Neuronal stem cell (in vitro differentiated cells): ENCODE data around the gene CAMK1D.

Experiments
- DNase-seq: peaks from one replicate; pipeline ENCODE4 v3.0.0-alpha.2; 2013; ENCODE audit warnings: low spot score
- H2AFZ ChIP-seq: one replicate; pipeline ENCODE4 v1.6.1; 2013; ENCODE audit warnings: mild to moderate bottlenecking, low read length, inconsistent platforms
- H2AK5ac ChIP-seq: 2 replicates; pipeline ENCODE4 v1.6.1; 2013; ENCODE audit warnings: low read depth, mild to moderate bottlenecking, inconsistent platforms, low read length, moderate library complexity, mixed read lengths
- H2BK120ac ChIP-seq: 2 replicates; pipeline ENCODE4 v1.6.1; 2013; ENCODE audit warnings: low read depth, mild to moderate bottlenecking, inconsistent platforms, low read length, moderate library complexity, mixed read lengths
- H2BK12ac ChIP-seq: one replicate; pipeline ENCODE4 v1.6.1; 2013; ENCODE audit warnings: low read length, inconsistent platforms
- H2BK15ac ChIP-seq: 2 replicates; pipeline ENCODE4 v1.6.1; 2013; ENCODE audit warnings: mild to moderate bottlenecking, low read length, inconsistent platforms, mixed read lengths
- H2BK5ac ChIP-seq: one replicate; pipeline ENCODE4 v1.6.1; 2013; ENCODE audit warnings: inconsistent platforms, mild to moderate bottlenecking, low read length, moderate library complexity
- H3K14ac ChIP-seq: one replicate; pipeline ENCODE4 v1.6.1; 2013; ENCODE audit warnings: low read length, inconsistent platforms
- H3K18ac ChIP-seq: 2 replicates; pipeline ENCODE4 v1.6.1; 2013; ENCODE audit warnings: low read length, inconsistent platforms
- H3K23ac ChIP-seq: 2 replicates; pipeline ENCODE4 v1.6.1; 2013; ENCODE audit warnings: low read depth, mild to moderate bottlenecking, mixed read lengths, low read length, inconsistent platforms; ENCODE audit not compliant: poor library complexity
- H3K27ac ChIP-seq: replicated peaks from 3 replicates; pipeline ENCODE4 v1.5.1; 2013; ENCODE audit warnings: low read length, inconsistent platforms
- H3K27me3 ChIP-seq, 3 experiments: 2 replicates each; pipeline ENCODE4 v1.6.1; 2013; ENCODE audit warnings: low read length in 3 of 3, mild to moderate bottlenecking in 2 of 3, inconsistent platforms in 1 of 3, low read depth in 1 of 3, mixed read lengths in 1 of 3, moderate library complexity in 1 of 3; ENCODE audit not compliant: control insufficient read depth in 3 of 3, insufficient read depth in 3 of 3
- H3K36me3 ChIP-seq, 2 donors: replicated peaks in 1 of 2; 2 replicates each; pipeline ENCODE4 v1.6.1; 2013; ENCODE audit warnings: low read length in 2 of 2; ENCODE audit not compliant: control insufficient read depth in 2 of 2, insufficient read depth in 2 of 2
- H3K4ac ChIP-seq: 2 replicates; pipeline ENCODE4 v1.6.1; 2013; ENCODE audit warnings: inconsistent platforms, mild to moderate bottlenecking, low read length, moderate library complexity
- H3K4me1 ChIP-seq, 2 donors: 1 replicate in 1 of 2; 2 replicates in 1 of 2; pipeline ENCODE4 v1.6.1; 2013; ENCODE audit warnings: low read length in 2 of 2, low read depth in 1 of 2; ENCODE audit not compliant: control insufficient read depth in 2 of 2, insufficient read depth in 1 of 2
- H3K4me2 ChIP-seq: one replicate; pipeline ENCODE4 v1.6.1; 2013; ENCODE audit warnings: mild to moderate bottlenecking, low read length, inconsistent platforms; ENCODE audit not compliant: insufficient read depth, poor library complexity, severe bottlenecking
- H3K4me3 ChIP-seq, 2 donors: 2 replicates each; pipeline ENCODE4 v1.5.1; 2013; ENCODE audit warnings: low read length in 2 of 2, mild to moderate bottlenecking in 2 of 2, inconsistent platforms in 1 of 2, moderate library complexity in 1 of 2
- H3K79me1 ChIP-seq: one replicate; pipeline ENCODE4 v1.6.1; 2013; ENCODE audit warnings: low read depth, mild to moderate bottlenecking, inconsistent platforms, low read length, moderate library complexity
- H3K9ac ChIP-seq: one replicate; pipeline ENCODE4 v1.6.1; 2013; ENCODE audit warnings: mild to moderate bottlenecking, low read depth, low read length, inconsistent platforms; ENCODE audit not compliant: poor library complexity
- H3K9me3 ChIP-seq, 2 donors: replicated peaks in 1 of 2; 2 replicates each; pipeline versions ENCODE3 to v1.6.1; 2013; ENCODE audit warnings: low read length in 2 of 2, mild to moderate bottlenecking in 2 of 2, inconsistent platforms in 1 of 2, low read depth in 1 of 2, mixed read lengths in 1 of 2, moderate library complexity in 1 of 2; ENCODE audit not compliant: control insufficient read depth in 2 of 2, insufficient read depth in 1 of 2
- H4K8ac ChIP-seq: one replicate; pipeline ENCODE4 v1.6.1; 2013; ENCODE audit warnings: low read depth, mild to moderate bottlenecking, inconsistent platforms, low read length, moderate library complexity
- H4K91ac ChIP-seq: one replicate; pipeline ENCODE4 v1.6.1; 2013; ENCODE audit warnings: low read length, low read depth, mild to moderate bottlenecking, inconsistent platforms; ENCODE audit not compliant: poor library complexity
- WGBS, 2 donors: extraction: QIAGEN DNeasy Blood & Tissue Kit; methylation state at CpG; one replicate each; pipeline ENCODE4 v1.1.7; 2013; ENCODE audit warnings: missing lambda C conversion rate in 2 of 2, mixed read lengths in 1 of 2; ENCODE audit not compliant: insufficient read length in 2 of 2, insufficient replicate concordance in 1 of 2; ENCODE audit errors: extremely low coverage in 2 of 2; 5-methylcytosine and 5-hydroxymethylcytosine counted together

CAMK1D gene

DNA sequence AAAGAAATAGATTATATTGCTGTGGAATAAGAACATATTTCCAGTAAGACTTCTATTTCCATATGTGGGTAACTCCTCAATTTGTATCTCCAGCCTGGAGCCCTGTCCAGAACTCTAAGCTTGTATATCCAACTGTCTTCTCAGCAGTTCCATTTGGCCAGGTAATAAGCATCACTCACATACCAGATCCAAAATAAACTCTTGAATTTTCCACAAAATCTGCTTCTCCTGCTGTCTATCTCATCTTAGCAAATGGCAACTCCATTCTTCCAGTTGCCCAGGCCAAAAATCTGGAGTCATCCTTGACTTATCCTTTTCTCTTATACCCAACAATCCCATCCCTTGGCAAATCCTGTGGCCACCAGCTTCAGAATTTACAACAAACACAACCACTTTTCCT lies 325.8 kb downstream of the CAMK1D start:
- no peak overlapping the region for H2BK15ac ChIP-seq
- no peak overlapping the region for H2BK120ac ChIP-seq
- H3K79me1 ChIP-seq: no peaks in the 10 kb centered on the region
- no peaks in the 10 kb centered on the region for H3K27me3 ChIP-seq
- H3K23ac ChIP-seq: no peak overlapping the region
- H3K18ac ChIP-seq: no peak overlapping the region
- no peak overlapping the region for H3K4me2 ChIP-seq
- no peak overlapping the region for H4K91ac ChIP-seq
- no peak overlapping the region for H3K4ac ChIP-seq
- no peak overlapping the region for H3K9ac ChIP-seq
- no peak overlapping the region for H2BK12ac ChIP-seq
- no peak overlapping the region for H3K4me3 ChIP-seq
- no peak overlapping the region for H2AFZ ChIP-seq
- peaks cover 0 to 2% of the 10 kb centered on the region in 2 donors for H3K4me1 ChIP-seq
- no peak for DNase-seq
- no peaks in the 10 kb centered on the region for H3K9me3 ChIP-seq
- H3K27ac ChIP-seq: no peak overlapping the region
- no peaks in the 10 kb centered on the region for H3K36me3 ChIP-seq
- no peak overlapping the region for H3K14ac ChIP-seq
- no peak overlapping the region for H4K8ac ChIP-seq
- no peak overlapping the region for H2AK5ac ChIP-seq
- no peak overlapping the region for H2BK5ac ChIP-seq

- no peak overlapping the region for H2BK12ac ChIP-seq
- H3K9ac ChIP-seq: no peak overlapping the region
- no peak overlapping the region for H2BK15ac ChIP-seq
- H3K27me3 ChIP-seq: no peaks in the 10 kb centered on the region
- H3K14ac ChIP-seq: no peak overlapping the region
- H3K36me3 ChIP-seq: no peaks in the 10 kb centered on the region
- H3K4me1 ChIP-seq: peaks cover 2% of the 10 kb centered on the region in 2 donors
- peaks cover 0 to 2% of the 10 kb centered on the region in 2 donors for H3K9me3 ChIP-seq
- no peak overlapping the region for H3K27ac ChIP-seq
- no peaks in the 10 kb centered on the region for H3K79me1 ChIP-seq
- no peak overlapping the region for H3K4me2 ChIP-seq
- H2BK120ac ChIP-seq: no peak overlapping the region
- no peak overlapping the region for H4K91ac ChIP-seq
- WGBS, 2 donors: no CpG with 5 or more reads among the region's 6 CpGs
- no peak for DNase-seq
- H2BK5ac ChIP-seq: no peak overlapping the region
- H3K23ac ChIP-seq: no peak overlapping the region
- H3K4me3 ChIP-seq: no peak overlapping the region
- no peak overlapping the region for H4K8ac ChIP-seq
- no peak overlapping the region for H2AFZ ChIP-seq
- no peak overlapping the region for H3K18ac ChIP-seq
- H3K4ac ChIP-seq: no peak overlapping the region
- no peak overlapping the region for H2AK5ac ChIP-seq
Observed at GRCh38 chr10:12679636-12680035, 330.3 kb downstream of the CAMK1D start.

DNA sequence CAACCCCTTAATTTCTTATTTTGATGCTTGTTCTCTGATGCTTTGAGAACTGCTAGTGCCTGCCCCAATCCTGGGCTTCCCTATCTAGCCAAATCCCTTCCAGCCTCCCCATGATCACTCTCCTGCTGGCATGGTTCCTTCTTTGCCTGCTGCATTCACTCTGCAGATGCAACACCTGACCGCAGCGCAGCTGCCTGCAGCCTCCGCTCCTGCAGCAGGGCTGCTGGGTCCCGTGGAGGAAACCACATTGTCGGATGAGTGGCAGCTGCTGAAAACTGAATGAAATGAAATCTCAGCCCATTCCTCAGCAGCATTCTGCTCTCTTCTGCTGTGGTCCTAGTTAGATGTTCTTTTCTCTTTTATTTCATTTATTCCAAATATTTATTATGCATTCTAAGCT lies 331.9 kb downstream of the CAMK1D start:
- Histone ChIP-seq H3K36me3 (no peaks in the 10 kb centered on the region), H2BK120ac (no peak overlapping the region), H3K4ac (no peak overlapping the region), H3K27ac (no peak overlapping the region), H3K9ac (no peak overlapping the region), H3K27me3 (no peaks in the 10 kb centered on the region), H3K18ac (no peak overlapping the region), H2AFZ (no peak overlapping the region), H2AK5ac (no peak overlapping the region), H2BK12ac (no peak overlapping the region), H3K4me2 (no peak overlapping the region), H2BK5ac (no peak overlapping the region), H3K14ac (no peak overlapping the region), H3K9me3 (peaks cover 0 to 2% of the 10 kb centered on the region in 2 donors), H4K8ac (no peak overlapping the region), H3K23ac (no peak overlapping the region), H3K79me1 (no peaks in the 10 kb centered on the region), H3K4me1 (peaks cover 2 to 9% of the 10 kb centered on the region in 2 donors), H3K4me3 (no peak overlapping the region), H4K91ac (no peak overlapping the region), H2BK15ac (no peak overlapping the region)
- no CpG with 5 or more reads among the region's 5 CpGs for WGBS, 2 donors
- DNase-seq: no peak

- no peak overlapping the region for H2AFZ ChIP-seq
- H2BK12ac ChIP-seq: no peak overlapping the region
- H3K27ac ChIP-seq: no peak overlapping the region
- H3K18ac ChIP-seq: no peak overlapping the region
- no peak overlapping the region for H4K91ac ChIP-seq
- no peak overlapping the region for H4K8ac ChIP-seq
- no peak overlapping the region for H3K14ac ChIP-seq
- no peak overlapping the region for H2BK5ac ChIP-seq
- H3K4ac ChIP-seq: no peak overlapping the region
- no CpG with 5 or more reads among the region's 8 CpGs for WGBS, 2 donors
- no peak overlapping the region for H3K9ac ChIP-seq
- H3K36me3 ChIP-seq: no peaks in the 10 kb centered on the region
- peaks cover 0 to 2% of the 10 kb centered on the region in 2 donors for H3K9me3 ChIP-seq
- H3K4me1 ChIP-seq: peaks cover 0 to 9% of the 10 kb centered on the region in 2 donors
- no peaks in the 10 kb centered on the region for H3K27me3 ChIP-seq
- H2BK15ac ChIP-seq: no peak overlapping the region
- no peak overlapping the region for H2BK120ac ChIP-seq
- no peak overlapping the region for H3K23ac ChIP-seq
- H2AK5ac ChIP-seq: no peak overlapping the region
- no peak overlapping the region for H3K4me2 ChIP-seq
- no peaks in the 10 kb centered on the region for H3K79me1 ChIP-seq
- no peak for DNase-seq
- no peak overlapping the region for H3K4me3 ChIP-seq
Observed at GRCh38 chr10:12684784-12685183, 335.4 kb downstream of the CAMK1D start.
